Loucy (cell line): ENCODE measurements around the gene RSU1.

Source experiments
- CTCF ChIP-seq: fragments of 200-600 bp; sonication (generic); conservative IDR thresholded peaks from 2 replicates; pipeline ENCODE4 v1.5.1; 2014; ENCODE audit warnings: mild to moderate bottlenecking, antibody characterized with exemption, low read length
- EZH2phosphoT487 ChIP-seq: fragments of 200-600 bp; IDR thresholded peaks from 2 replicates; pipeline ENCODE4 v1.6.1; 2018; ENCODE audit warnings: antibody characterized with exemption, mild to moderate bottlenecking, moderate library complexity, borderline replicate concordance

GRCh38 chr10:16835228-16835627 lies 18.0 kb upstream of the RSU1 start:
- TF ChIP-seq CTCF (no peak), EZH2phosphoT487 (no peak)
